ENCODE data around the gene MARCHF6.
"Not testable (repeated sequence)": the region's sequence is repeated elsewhere in the genome, so short reads cannot be mapped to it uniquely, and the experiment has no call there.

The MARCHF6 gene

DNA sequence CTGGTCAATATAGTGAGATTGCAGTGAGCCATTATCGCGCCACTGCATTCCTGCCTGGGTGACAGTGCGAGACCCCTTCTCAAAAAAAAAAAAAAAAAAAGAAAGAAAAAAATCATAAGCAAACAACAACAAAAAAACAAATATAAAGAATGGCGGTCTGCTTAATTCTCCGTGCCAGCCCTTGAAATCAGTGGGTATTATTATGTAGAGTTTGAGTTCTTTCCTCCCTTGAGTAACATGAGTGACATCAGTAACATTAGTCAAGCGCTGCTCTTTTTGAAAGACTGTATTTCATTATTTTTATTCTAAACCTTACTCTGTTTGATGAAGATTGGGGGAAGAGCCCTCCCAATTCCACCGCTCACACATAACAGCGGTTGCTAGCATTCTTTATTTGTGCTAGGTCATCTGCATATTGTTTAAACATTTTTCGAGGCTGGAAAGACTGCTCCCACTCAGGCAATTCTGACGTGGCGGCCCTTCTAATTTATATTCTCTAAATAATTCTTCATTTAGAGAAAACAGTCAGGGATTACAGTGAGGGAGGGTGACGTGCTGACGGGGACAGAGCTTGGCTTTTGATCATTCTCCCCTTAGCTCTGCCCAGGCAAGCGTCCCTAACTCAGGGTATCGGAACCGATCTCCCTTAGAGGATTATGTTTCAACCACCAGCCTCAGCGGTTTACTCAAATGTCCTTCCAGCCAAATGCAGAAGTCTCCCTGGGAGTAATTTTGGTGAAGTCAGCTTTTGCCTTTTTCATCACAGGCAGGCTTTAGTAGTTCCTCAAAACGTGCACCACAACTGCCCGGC is 860 bp upstream of the MARCHF6 start:
- DNase-seq, result peak; percentile 55

DNA sequence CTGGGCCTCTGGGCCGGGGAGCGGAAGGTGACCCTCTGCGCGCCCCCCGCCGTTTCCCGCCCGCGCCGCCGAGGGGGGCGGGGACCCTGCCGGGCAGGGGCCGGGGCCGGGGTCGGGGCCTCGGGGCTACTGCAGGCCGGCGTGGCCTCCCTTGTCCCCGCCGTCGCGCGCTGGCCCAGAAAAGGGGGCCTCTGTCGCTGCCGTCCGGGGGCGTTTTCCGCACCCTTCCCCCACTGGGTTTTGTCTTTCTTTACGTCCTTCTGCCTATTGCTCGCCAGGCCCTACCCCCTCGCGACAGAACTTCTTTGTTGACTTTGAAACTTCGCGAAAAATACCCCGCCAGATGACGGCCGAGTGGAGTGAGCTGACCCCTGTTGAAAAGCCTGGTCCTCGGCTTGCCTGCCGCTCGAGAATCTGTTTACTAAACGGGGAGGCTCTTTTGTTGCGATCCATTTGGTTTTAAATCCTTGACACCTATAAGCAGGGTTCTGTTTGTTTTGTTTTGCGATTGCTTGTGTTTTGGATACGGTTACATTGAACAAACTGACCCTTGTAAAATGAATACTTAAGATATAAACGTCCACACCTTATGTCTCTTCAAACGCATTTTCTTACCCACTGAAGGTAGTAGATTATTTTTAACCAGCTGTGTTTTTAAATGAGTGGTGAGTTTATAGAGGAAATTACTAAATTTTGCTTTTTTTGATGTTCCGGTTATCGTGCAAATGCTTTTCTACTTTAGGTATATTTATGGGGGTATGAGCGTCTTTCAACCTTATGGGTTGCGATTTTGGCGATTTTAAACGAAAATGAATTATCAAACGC is 765 bp downstream of the MARCHF6 start:
- peak; percentile 66 for DNase-seq

DNA sequence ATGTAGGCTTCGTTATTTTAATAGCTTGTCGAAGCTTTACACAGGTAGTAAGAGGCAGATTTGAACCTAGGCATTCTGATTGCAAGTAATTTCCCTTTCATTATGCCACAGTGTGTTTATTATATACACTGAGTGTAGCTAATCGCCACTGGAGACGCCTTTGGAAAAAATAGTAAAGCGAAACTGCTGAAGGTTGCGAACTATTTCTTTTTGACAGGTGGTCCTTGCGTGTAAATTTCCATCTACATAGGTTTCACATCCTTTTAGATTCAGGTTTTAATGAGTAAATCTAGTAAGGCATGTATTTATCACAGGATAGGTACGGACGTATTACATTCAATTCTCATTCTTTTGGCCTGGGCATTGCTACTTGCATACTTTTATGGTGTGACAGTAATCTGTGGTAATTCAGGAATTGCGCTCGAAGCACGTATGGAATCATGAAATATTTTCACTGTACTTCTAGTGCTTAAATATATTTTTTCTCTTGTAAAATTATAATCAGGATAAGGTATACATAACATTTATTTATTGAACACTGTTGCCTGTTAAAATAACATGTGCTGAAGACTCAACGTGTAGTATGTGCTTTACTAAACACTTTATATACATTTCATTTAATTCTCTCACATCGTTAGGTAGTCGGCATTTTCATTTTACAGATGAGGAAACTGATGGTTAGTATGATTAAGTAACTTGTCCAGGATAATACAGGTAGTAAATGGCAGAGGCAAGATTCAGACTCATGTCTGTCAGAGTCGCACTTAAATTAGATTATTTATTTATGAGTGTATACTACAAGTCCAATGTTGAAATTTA is 1.8 kb downstream of the MARCHF6 start:
- DNase-seq, result no peak

DNA sequence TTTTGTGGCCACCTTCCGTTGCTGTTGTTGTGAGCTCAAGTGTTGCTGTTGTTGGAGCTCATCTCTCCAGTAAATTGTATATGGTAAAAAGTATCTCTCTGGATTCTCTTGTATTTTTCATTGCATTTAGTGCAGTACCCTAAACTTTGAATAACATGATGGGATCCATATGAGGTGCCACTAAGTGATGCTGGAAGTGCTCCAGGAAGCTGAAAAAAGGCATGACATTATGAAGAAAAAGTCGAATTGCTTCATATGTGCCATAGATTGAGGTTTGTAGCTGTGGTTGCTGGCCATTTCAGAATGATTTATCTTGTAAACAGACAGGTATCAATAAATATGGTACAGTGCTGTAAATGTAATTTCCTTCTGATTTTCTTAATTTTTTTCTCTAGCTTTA is 5.5 kb downstream of the MARCHF6 start:
- DNase-seq, result no peak

DNA sequence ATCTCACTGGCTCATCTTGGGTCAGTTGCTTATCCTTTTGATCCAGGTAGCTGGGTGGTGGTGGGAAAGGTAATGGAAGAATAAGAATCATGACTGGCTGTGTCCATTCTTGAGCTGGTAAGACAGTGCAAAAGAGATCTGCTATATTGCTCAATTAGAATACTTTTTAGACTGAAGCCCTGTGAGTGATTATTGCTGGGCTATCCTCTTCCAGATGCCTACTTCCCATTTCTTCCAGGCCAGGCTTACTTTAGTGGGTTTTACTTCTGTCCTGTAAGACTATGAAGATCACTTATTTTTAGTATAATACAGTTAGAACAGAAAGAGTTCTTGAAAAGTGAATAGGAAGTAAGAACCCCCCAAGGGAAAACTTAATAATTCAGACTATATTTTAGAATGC is 7.2 kb downstream of the MARCHF6 start:
- no peak for DNase-seq

DNA sequence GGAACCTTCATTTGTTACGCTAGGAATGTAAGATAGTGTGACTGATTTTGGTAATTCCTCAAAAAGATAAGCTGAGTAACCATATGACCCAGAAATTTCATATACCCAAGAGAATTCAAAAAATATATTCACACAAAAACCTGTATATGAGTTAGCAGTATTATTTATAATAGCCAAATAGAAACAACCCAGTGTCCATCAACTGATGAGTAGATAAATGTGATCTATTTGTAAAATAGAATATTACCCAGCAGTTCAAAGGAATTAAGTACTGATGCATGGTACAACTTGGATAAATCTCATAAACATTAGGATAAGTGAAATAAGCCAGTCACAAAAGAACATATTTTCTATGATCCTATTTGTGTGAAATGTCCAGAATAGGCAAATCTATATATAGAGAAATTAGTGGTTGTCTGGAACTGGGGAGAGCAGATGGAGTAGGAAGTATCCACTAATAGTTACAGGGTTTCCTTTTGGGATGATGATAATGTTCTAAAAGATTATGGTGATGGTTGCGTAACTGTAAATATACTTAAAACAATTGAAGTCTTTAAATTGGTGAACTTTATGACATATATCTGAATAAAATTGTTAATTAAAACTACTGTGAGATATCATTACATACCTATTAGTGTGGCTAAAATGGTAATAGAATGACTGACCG is 10.2 kb downstream of the MARCHF6 start:
- DNase-seq, result no peak

DNA sequence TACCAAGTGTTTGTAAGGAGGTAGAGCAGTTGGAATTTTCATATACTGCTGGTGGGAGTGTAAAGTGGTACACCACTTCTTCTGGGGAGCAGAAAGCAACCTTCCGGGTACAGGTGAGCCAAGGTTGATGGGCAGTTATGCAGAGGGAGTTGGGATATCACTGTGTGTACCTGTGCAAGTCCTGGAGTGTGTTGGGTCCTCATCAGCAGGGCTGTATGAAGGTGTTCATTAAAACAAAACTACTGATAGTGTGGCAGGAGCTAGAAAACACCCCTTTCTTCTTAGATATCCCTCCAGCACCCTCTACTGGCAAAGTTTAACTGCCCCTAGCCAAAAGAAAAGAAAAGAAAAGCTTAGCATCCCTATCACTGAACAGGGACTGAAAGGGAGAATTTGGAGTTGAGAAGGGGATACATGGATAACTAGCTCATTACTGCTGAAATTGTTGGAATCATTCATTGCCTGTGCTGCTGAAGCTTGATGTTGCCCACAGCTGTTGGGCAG is 10.7 kb downstream of the MARCHF6 start:
- no peak for DNase-seq

DNA sequence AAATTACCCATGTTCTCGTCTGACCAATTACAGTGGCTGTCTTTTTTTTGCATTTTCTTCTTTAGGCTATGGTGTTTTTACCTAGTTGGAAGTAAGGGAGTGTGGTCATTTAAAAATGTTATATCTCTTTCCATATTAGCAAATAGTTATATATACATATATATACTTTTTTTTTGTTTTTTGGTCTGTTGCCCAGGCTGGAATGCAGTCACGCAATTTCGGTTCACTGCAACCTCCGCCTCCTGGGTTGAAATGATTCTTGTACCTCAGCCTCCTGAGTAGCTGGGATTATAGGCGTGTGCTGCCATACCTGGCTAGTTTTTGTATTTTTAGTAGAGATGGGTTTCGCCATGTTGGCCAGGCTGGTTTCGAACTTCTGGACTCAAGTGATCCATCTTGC is 12.3 kb downstream of the MARCHF6 start:
- no peak for DNase-seq

DNA sequence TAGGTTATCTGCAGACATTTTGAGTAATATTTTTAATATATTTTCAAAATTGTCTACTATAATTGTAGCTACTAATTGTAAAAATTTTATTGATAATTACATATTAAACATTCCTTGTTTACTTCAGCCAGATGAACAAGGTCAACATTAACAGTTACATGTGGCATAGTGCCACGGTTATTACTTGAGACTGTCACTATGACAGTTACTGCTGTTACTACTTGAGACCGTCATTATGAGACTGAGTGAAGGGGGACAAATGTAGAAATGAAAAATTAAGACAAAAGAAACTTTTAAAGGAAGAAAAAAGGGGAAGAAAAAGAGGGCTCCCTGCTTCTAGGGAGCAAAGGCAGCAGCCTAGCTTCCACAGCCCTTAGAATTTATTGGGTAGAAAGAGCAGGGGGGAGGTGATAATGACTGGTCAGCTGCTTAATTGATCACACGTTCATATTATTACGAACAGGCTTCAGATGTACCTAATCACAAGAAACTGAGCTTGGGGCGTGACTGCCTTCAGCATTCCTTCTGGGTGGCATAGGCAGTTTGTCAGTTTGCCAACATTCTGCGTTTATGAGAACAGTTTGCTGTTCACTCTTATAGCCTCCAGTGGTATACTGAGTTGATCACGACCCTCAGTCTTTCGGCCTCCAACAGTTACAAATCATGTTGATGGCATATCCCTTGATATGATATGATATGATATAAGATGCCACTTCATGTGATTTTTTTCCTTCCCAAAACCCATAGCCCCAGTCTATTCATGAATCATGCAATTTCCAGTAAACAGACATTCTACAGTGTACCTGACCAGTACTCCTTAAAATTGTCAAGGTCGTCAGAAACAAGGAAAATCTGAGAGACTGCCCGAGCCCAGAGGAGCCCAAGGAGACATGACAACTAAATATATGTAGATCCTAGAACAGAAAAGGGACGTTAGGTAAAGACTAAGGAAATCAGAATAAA is 13.1 kb downstream of the MARCHF6 start:
- DNase-seq, result no peak

DNA sequence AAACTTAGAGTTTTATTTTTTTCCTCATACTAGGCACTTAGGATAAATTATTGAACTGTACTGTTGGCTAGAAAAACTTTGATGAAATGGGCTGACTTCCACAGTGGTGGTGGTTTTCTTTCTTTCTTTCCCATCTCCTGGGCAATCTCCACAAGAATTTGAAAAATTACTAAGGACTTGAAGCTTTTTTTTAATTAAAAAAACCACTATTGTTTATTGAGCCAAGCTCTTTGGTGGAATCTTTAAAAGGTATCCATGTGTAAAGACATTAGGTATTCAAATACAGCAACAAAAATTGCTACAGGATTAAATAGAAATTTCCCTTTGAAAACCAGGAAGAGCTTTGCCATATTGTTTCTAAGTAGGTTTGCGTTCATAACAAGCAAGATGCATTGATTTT is 14.1 kb downstream of the MARCHF6 start:
- no peak for DNase-seq

DNA sequence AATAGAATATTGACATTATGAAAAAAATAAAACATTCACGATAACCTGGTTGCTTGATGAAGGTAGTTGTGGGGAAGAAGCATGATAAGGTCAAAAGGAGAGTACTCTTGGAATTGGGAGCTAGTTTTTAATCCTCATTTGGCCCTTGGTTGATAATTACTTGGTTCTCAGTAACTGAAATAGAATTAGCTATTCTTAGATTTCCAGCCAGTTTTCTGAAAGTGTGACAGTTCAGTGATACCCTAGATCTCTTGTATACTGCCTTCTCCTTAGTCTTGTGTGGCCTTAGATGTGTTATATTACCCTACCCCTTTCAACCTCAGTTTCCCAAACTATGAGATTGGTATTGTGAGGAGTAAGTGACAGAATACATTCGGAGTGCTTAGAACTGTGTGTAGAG is 17.4 kb downstream of the MARCHF6 start:
- no peak for DNase-seq

DNA sequence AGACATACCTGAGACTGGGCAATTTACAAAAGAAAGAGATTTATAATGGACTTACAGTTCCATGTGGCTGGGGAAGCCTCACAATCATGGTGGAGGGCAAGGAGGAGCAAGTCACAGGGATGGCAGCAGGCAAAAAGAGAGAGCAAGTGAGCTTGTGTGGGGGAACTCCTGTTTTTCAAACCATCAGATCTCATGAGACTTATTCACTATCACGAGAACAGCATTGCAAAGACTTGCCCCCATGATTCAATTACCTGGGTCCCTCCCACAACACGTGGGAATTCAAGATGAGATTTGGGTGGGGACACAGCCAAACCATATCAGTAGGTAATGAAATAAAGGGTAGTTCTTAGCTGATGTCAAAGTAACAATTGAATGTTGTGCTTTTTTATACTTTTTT is 17.9 kb downstream of the MARCHF6 start:
- DNase-seq, result not testable (repeated sequence)

DNA sequence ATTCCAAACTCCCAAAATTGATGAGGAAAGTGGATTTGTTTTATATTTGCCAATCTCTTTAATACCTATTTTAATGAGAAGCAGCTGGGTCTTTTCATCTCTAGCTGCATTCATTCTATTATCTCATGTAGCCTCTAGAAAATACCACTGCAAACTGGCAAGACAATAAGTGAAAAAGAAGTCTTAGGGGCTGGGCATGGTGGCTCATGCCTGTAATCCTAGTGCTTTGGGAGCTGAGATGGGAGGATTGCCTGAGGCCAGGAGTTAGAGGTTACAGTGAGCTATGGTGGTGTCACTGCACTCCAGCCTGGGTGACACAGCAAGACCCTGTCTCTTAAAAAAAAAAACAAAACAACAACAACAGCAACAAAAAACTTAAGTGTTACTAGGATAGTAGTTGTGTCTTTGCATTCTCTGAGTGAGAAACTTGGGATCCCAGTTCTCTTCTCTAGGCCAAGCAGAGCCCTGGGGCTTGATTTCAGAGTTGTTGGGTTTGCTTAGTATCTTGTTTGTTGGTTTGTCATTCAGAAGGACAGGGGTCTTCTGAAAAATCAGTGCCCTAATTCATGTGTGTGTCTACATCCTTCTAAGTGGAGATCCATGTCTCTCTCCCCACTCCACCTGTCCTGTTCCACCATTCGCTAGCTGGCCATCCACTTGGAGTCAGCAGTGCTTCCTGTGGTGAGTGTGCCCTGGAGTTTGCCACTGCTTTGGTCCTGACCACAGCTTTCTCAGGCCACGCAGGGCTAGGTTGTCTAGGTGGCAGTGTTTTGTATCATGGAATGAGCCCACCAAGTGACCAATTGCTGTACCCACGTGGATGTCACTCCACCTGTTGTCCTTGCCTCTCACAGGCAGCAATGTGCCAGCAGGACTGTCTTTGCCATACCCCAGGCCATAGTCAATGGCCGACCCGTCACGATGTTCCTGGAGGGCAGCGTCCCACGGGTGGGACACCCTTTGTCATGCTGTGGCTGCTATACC is 19.5 kb downstream of the MARCHF6 start:
- DNase-seq, result no peak

DNA sequence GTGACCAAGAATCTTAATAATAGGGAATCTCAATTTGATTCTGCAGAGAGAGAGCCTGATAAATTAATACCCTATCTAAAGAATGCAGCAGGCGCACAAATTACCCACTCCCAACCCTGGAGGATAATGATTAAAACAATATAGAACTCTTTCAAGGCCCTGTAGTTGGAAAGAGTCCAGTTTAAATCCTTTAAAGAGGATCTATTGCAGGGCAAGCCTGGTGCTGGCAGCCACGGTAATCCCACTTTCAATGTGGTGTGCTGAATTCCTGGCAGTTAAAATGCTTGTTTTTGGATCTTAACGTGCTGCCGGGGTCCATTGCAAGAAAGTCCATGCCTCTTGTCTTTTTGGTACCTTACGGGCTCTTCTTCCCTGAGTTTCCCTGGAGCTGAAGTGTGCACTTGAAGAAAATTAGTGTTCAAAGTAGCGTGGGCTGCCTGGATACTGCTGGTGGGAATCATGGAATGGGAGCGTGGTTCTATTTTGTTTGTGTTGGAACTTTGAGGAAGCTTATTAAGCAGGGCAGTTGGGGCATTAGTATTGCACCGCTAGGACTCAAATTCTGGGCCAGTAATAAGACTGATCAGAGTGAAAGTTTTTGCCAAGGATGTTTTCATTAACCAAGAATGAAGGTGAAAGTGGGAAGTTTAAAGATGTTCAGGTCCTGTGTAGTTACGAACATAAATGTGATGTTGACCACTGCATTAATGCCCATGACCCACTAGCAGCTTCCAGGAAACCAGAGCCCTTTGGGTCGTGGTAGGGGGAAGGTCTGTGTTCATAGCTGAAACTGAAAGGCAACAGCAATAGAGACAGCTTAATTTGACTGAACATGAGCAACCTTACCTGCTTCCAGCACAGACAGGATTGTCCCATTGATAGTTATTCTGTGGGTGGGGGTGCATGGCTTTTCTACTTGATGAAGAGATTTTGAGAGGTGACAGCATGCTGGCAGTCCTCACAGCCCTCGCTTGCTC is 20.8 kb downstream of the MARCHF6 start:
- no peak for DNase-seq

DNA sequence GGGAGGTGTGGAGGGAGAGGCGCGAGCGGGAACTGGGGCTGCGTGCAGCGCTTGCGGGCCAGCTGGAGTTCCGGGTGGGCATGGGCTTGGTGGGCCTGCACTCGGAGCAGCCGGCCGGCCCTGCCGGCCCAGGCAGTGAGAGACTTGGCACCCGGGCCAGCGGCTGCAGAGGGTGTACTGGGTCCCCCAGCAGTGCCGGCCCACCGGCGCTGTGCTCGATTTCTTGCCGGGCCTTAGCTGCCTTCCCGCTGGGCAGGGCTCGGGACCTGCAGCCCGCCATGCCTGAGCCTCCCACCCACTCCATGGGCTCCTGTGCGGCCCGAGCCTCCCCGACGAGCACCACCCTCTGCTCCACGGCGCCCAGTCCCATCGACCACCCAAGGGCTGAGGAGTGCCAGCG is 21.7 kb downstream of the MARCHF6 start:
- DNase-seq, result not testable (repeated sequence)

DNA sequence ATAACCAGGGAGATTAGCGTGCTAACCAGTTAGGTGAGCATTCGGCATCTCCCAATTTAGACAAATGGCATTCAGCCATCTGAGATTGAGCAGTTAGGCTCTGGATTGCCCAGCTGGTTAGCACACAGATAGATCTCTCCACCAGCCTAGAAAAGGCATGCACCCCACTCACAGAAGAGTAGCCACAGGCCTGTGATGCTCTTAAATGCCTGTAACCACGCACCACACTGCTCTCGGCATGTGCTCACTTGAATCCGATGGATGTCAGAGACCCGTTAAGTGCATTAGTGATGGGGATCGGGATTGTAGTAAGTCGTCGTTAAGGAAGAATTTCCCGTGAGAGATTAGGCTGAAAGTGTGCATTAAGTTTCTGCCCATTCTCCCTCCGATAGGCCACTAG is 23.0 kb downstream of the MARCHF6 start:
- DNase-seq, result no peak

DNA sequence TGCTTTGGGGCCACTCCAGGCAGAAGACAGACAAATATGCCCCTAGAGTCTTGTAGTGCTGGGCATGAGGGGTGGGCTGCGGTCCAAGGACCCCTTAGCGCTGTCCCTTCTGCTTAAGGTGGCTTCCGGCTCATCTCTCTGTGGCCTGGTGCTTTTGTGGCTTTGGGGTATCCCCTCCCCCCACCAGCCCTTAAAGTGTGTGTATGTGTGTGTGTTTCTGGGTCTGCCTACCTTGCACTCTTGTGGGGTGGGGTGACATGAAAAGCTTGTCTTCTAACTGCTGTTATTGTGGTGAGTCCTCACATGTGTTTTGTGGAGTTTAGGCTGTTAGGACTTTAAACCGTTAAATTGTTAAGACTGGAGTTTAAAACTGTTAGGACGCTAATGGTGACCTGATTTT is 23.6 kb downstream of the MARCHF6 start:
- no peak for DNase-seq

DNA sequence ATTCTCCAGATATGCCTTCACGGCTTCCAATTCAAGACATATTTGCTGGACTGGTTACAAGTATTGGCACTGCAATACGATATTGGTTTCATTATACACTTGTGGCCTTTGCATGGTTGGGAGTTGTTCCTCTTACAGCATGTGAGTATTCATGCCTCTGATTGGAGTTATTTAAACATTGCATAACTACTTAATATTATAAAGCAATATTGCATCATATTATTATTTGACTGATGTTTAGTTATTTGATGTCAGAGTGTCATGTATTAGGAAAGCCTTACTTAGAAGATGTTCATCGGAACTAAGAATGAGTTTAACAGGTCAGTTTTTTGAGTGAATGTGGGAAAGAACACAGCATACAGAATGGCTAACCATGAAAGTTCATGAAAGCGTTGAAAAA is 28.3 kb downstream of the MARCHF6 start:
- no peak for DNase-seq

DNA sequence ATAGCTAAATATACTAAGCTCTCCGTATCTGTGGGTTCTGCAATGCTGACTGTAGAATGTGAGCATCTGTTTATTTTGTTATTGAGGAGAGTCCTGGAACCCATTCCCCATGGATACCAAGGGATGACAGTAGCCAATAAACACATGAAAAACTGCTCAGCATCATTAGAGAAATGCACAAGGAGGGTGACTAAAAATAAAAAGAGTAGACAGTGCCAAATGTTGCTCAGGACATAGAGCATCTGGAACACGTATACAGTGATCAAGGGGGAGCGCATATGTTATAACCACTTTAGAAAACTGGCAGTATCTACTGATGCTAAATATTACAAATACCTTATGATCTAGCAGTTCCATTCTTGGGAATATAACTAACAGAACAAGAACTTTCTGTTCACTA is 31.0 kb downstream of the MARCHF6 start:
- DNase-seq, result no peak
